HEK293 (cell line): ENCODE results near the gene KRT80.

Source experiments
- CTCF ChIA-PET: fragments of 350-600 bp; formaldehyde crosslinking; extraction: SDS; loops from one replicate; lab custom pipeline; 2021; ENCODE audit warnings: antibody characterized with exemption; lab: Yijun Ruan, JAX
- POLR2A ChIA-PET: fragments of 300-600 bp; formaldehyde crosslinking; extraction: SDS; loops from one replicate; lab custom pipeline; 2020; ENCODE audit warnings: antibody characterized with exemption, inconsistent platforms; lab: Yijun Ruan, JAX
- H3K27ac ChIP-seq: fragments of 200-500 bp; sonication (Bioruptor generic); 2 replicates; pipeline ENCODE4 v1.5.1; 2014; ENCODE audit warnings: low read depth, low read length, control low read depth, inconsistent platforms; ENCODE audit errors: extremely low read depth
- H3K36me3 ChIP-seq, 2 experiments: fragments of 200-500 bp in 1 of 2; sonication (Bioruptor generic) in 1 of 2; 1 replicate in 1 of 2; 2 replicates in 1 of 2; pipeline ENCODE4 v1.5.1; 2014 to 2017; ENCODE audit warnings: inconsistent platforms in 2 of 2, low read length in 2 of 2; ENCODE audit not compliant: control insufficient read depth in 2 of 2, insufficient read depth in 1 of 2
- H3K4me1 ChIP-seq: fragments of 200-500 bp; sonication (Bioruptor generic); 2 replicates; pipeline ENCODE4 v1.5.1; 2014; ENCODE audit warnings: mild to moderate bottlenecking, low read length, inconsistent platforms; ENCODE audit not compliant: control insufficient read depth, insufficient read depth
- H3K4me3 ChIP-seq: 2 replicates; pipeline ENCODE4 v1.5.1; 2011; ENCODE audit warnings: low read depth, mild to moderate bottlenecking, control low read depth, low read length, moderate library complexity
- H3K9me3 ChIP-seq: fragments of 200-500 bp; sonication (Bioruptor generic); 2 replicates; pipeline ENCODE4 v1.5.1; 2014; ENCODE audit warnings: low read depth, low read length, inconsistent platforms; ENCODE audit not compliant: control insufficient read depth, insufficient read depth
- EGR2 ChIP-seq: fragments of 450-650 bp; formaldehyde crosslinking; IDR thresholded peaks from 2 replicates; pipeline ENCODE4 v1.5.1; 2016; ENCODE audit warnings: low read depth, missing biosample characterization, missing genetic modification characterization
- GLI4 ChIP-seq: fragments of 450-650 bp; formaldehyde crosslinking; IDR thresholded peaks from 2 replicates; pipeline ENCODE4 v1.5.1; 2016; ENCODE audit warnings: missing biosample characterization, missing genetic modification characterization
- HOXD13 ChIP-seq: sonication (generic); formaldehyde crosslinking; IDR thresholded peaks from 2 replicates; pipeline ENCODE4 v1.8.0; 2022; ENCODE audit warnings: missing genetic modification reagents, borderline replicate concordance
- KLF7 ChIP-seq: fragments of 450-650 bp; formaldehyde crosslinking; IDR thresholded peaks from 2 replicates; pipeline ENCODE4 v1.5.1; 2016; ENCODE audit warnings: missing biosample characterization, missing genetic modification characterization, borderline replicate concordance
- SETDB1 ChIP-seq: IDR thresholded peaks from one replicate; pipeline ENCODE4 v1.6.1; 2017; ENCODE audit warnings: mild to moderate bottlenecking, low read length, moderate library complexity, mixed read lengths; ENCODE audit not compliant: insufficient read length
- SP2 ChIP-seq: fragments of 450-650 bp; formaldehyde crosslinking; IDR thresholded peaks from 2 replicates; pipeline ENCODE4 v1.5.1; 2016; ENCODE audit warnings: missing biosample characterization, missing genetic modification characterization
- SP3 ChIP-seq: fragments of 450-650 bp; formaldehyde crosslinking; IDR thresholded peaks from 2 replicates; pipeline ENCODE4 v1.5.1; 2016; ENCODE audit warnings: missing biosample characterization, missing genetic modification characterization
- ZIC2 ChIP-seq: fragments of 450-650 bp; formaldehyde crosslinking; IDR thresholded peaks from 2 replicates; pipeline ENCODE4 v1.5.1; 2016; ENCODE audit warnings: missing biosample characterization, missing genetic modification characterization
- ZNF112 ChIP-seq: fragments of 450-650 bp; formaldehyde crosslinking; IDR thresholded peaks from 2 replicates; pipeline ENCODE4 v1.5.0; 2017; ENCODE audit warnings: missing biosample characterization, missing genetic modification characterization
- ZNF114 ChIP-seq: fragments of 450-650 bp; formaldehyde crosslinking; IDR thresholded peaks from 2 replicates; pipeline ENCODE4 v1.5.0; 2017; ENCODE audit warnings: missing biosample characterization, missing genetic modification characterization
- ZNF133 ChIP-seq: fragments of 450-650 bp; formaldehyde crosslinking; IDR thresholded peaks from 2 replicates; pipeline ENCODE4 v1.5.1; 2016; ENCODE audit warnings: missing biosample characterization, missing genetic modification characterization
- ZNF266 ChIP-seq: fragments of 450-650 bp; formaldehyde crosslinking; IDR thresholded peaks from 2 replicates; pipeline ENCODE4 v1.5.1; 2016; ENCODE audit warnings: missing biosample characterization, missing genetic modification characterization, low read depth
- ZNF426 ChIP-seq: fragments of 450-650 bp; formaldehyde crosslinking; IDR thresholded peaks from 2 replicates; pipeline ENCODE4 v1.5.1; 2017; ENCODE audit warnings: missing biosample characterization, missing genetic modification characterization, mild to moderate bottlenecking, inconsistent platforms, moderate library complexity
- ZNF514 ChIP-seq: fragments of 450-650 bp; formaldehyde crosslinking; IDR thresholded peaks from 2 replicates; pipeline ENCODE4 v1.5.1; 2016; ENCODE audit warnings: missing biosample characterization, missing genetic modification characterization
- TF ChIP-seq, protein P1 (sequence below): fragments of 450-650 bp; formaldehyde crosslinking; IDR thresholded peaks from 2 replicates; pipeline ENCODE4 v1.5.1; 2017; ENCODE audit warnings: missing biosample characterization, missing genetic modification characterization
- TF ChIP-seq, protein P2 (sequence below): fragments of 450-650 bp; formaldehyde crosslinking; IDR thresholded peaks from 2 replicates; pipeline ENCODE4 v1.5.1; 2016; ENCODE audit warnings: missing biosample characterization, missing genetic modification characterization, borderline replicate concordance
- TF ChIP-seq, protein P3 (sequence below): fragments of 450-650 bp; formaldehyde crosslinking; IDR thresholded peaks from 2 replicates; pipeline ENCODE4 v1.5.1; 2016; ENCODE audit warnings: missing biosample characterization, missing genetic modification characterization
- TF ChIP-seq, protein P4 (sequence below): fragments of 450-650 bp; IDR thresholded peaks from 2 replicates; pipeline ENCODE4 v1.5.1; 2018; ENCODE audit warnings: missing biosample characterization, missing genetic modification characterization
- TF ChIP-seq, protein P5 (sequence below): fragments of 450-650 bp; formaldehyde crosslinking; IDR thresholded peaks from 2 replicates; pipeline ENCODE4 v1.5.1; 2016; ENCODE audit warnings: missing biosample characterization, missing genetic modification characterization

The KRT80 gene

DNA sequence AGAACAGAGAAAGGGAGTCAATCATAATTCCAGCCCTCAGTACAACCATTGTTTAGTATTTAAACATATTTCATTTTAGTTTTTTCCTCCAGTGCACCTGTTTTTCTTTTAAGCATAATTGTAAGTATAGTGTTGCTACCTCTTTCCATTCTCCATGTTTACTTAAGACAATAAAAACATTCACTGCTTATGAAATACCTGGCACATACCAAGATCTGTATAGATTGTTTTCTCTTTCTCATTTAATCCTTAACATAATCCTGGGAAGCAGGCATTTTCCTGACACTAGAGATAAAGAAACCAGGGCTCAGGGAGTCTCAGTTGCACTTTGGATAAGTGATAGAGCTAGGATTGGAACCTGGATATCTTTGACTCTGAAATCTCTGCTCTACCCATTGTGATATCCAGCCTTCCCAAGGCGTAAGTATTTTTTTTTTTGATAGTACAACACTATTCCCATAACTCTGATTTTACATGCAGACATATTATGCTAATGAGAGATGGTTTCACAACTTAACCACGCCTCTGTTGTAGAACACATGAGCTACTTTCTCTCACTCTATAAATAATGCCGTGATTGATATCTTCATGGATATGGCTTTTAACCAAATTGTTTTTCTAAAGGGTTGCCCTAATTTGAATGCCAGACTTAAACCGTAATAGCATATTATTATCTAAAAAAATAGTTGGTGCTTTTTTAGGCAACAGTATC, 29.4 kb upstream of the KRT80 start:
- H3K4me1 ChIP-seq: no peaks in the 10 kb centered on the region
- no peaks in the 10 kb centered on the region for H3K9me3 ChIP-seq
- H3K36me3 ChIP-seq: no peaks in the 10 kb centered on the region
- ChIA-PET POLR2A (interaction anchor here (1.0 kb wide), 1 partner anchor 658 kb away, joined by 3 read pairs; no protein-coding TSS in a partner anchor), CTCF (interaction anchor here (0.5 to 4.9 kb wide), 52 partner anchors 8 to 1664 kb away, joined by 3 to 60 read pairs (median 4); no protein-coding TSS in a partner anchor)
- no peak overlapping the region for H3K27ac ChIP-seq
- no peak overlapping the region for H3K4me3 ChIP-seq
- TF ChIP-seq ZNF114 (tag by site-specific recombination): no peak
- no peak for TF ChIP-seq ZNF514 (tag by site-specific recombination)
- TF ChIP-seq ZNF112 (tag by site-specific recombination): no peak
- TF ChIP-seq, protein P1, sequence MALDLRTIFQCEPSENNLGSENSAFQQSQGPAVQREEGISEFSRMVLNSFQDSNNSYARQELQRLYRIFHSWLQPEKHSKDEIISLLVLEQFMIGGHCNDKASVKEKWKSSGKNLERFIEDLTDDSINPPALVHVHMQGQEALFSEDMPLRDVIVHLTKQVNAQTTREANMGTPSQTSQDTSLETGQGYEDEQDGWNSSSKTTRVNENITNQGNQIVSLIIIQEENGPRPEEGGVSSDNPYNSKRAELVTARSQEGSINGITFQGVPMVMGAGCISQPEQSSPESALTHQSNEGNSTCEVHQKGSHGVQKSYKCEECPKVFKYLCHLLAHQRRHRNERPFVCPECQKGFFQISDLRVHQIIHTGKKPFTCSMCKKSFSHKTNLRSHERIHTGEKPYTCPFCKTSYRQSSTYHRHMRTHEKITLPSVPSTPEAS (tag by site-specific recombination): no peak
- TF ChIP-seq HOXD13 (CRISPR knock-in tag): no peak
- TF ChIP-seq ZNF426 (tag by site-specific recombination): no peak
- no peak for TF ChIP-seq SETDB1
- TF ChIP-seq SP2: no peak
- TF ChIP-seq ZNF133 (tag by site-specific recombination): no peak
- TF ChIP-seq, protein P2, sequence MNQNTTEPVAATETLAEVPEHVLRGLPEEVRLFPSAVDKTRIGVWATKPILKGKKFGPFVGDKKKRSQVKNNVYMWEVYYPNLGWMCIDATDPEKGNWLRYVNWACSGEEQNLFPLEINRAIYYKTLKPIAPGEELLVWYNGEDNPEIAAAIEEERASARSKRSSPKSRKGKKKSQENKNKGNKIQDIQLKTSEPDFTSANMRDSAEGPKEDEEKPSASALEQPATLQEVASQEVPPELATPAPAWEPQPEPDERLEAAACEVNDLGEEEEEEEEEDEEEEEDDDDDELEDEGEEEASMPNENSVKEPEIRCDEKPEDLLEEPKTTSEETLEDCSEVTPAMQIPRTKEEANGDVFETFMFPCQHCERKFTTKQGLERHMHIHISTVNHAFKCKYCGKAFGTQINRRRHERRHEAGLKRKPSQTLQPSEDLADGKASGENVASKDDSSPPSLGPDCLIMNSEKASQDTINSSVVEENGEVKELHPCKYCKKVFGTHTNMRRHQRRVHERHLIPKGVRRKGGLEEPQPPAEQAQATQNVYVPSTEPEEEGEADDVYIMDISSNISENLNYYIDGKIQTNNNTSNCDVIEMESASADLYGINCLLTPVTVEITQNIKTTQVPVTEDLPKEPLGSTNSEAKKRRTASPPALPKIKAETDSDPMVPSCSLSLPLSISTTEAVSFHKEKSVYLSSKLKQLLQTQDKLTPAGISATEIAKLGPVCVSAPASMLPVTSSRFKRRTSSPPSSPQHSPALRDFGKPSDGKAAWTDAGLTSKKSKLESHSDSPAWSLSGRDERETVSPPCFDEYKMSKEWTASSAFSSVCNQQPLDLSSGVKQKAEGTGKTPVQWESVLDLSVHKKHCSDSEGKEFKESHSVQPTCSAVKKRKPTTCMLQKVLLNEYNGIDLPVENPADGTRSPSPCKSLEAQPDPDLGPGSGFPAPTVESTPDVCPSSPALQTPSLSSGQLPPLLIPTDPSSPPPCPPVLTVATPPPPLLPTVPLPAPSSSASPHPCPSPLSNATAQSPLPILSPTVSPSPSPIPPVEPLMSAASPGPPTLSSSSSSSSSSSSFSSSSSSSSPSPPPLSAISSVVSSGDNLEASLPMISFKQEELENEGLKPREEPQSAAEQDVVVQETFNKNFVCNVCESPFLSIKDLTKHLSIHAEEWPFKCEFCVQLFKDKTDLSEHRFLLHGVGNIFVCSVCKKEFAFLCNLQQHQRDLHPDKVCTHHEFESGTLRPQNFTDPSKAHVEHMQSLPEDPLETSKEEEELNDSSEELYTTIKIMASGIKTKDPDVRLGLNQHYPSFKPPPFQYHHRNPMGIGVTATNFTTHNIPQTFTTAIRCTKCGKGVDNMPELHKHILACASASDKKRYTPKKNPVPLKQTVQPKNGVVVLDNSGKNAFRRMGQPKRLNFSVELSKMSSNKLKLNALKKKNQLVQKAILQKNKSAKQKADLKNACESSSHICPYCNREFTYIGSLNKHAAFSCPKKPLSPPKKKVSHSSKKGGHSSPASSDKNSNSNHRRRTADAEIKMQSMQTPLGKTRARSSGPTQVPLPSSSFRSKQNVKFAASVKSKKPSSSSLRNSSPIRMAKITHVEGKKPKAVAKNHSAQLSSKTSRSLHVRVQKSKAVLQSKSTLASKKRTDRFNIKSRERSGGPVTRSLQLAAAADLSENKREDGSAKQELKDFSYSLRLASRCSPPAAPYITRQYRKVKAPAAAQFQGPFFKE (tag by site-specific recombination): no peak
- TF ChIP-seq ZNF266 (tag by site-specific recombination): no peak
- no peak for TF ChIP-seq ZIC2 (tag by site-specific recombination)
- TF ChIP-seq KLF7: no peak
- no peak for TF ChIP-seq EGR2
- TF ChIP-seq, protein P3, sequence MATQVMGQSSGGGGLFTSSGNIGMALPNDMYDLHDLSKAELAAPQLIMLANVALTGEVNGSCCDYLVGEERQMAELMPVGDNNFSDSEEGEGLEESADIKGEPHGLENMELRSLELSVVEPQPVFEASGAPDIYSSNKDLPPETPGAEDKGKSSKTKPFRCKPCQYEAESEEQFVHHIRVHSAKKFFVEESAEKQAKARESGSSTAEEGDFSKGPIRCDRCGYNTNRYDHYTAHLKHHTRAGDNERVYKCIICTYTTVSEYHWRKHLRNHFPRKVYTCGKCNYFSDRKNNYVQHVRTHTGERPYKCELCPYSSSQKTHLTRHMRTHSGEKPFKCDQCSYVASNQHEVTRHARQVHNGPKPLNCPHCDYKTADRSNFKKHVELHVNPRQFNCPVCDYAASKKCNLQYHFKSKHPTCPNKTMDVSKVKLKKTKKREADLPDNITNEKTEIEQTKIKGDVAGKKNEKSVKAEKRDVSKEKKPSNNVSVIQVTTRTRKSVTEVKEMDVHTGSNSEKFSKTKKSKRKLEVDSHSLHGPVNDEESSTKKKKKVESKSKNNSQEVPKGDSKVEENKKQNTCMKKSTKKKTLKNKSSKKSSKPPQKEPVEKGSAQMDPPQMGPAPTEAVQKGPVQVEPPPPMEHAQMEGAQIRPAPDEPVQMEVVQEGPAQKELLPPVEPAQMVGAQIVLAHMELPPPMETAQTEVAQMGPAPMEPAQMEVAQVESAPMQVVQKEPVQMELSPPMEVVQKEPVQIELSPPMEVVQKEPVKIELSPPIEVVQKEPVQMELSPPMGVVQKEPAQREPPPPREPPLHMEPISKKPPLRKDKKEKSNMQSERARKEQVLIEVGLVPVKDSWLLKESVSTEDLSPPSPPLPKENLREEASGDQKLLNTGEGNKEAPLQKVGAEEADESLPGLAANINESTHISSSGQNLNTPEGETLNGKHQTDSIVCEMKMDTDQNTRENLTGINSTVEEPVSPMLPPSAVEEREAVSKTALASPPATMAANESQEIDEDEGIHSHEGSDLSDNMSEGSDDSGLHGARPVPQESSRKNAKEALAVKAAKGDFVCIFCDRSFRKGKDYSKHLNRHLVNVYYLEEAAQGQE (tag by site-specific recombination): no peak
- no peak for TF ChIP-seq SP3 (tag by site-specific recombination)
- TF ChIP-seq, protein P4, sequence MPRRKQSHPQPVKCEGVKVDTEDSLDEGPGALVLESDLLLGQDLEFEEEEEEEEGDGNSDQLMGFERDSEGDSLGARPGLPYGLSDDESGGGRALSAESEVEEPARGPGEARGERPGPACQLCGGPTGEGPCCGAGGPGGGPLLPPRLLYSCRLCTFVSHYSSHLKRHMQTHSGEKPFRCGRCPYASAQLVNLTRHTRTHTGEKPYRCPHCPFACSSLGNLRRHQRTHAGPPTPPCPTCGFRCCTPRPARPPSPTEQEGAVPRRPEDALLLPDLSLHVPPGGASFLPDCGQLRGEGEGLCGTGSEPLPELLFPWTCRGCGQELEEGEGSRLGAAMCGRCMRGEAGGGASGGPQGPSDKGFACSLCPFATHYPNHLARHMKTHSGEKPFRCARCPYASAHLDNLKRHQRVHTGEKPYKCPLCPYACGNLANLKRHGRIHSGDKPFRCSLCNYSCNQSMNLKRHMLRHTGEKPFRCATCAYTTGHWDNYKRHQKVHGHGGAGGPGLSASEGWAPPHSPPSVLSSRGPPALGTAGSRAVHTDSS: no peak
- TF ChIP-seq, protein P5, sequence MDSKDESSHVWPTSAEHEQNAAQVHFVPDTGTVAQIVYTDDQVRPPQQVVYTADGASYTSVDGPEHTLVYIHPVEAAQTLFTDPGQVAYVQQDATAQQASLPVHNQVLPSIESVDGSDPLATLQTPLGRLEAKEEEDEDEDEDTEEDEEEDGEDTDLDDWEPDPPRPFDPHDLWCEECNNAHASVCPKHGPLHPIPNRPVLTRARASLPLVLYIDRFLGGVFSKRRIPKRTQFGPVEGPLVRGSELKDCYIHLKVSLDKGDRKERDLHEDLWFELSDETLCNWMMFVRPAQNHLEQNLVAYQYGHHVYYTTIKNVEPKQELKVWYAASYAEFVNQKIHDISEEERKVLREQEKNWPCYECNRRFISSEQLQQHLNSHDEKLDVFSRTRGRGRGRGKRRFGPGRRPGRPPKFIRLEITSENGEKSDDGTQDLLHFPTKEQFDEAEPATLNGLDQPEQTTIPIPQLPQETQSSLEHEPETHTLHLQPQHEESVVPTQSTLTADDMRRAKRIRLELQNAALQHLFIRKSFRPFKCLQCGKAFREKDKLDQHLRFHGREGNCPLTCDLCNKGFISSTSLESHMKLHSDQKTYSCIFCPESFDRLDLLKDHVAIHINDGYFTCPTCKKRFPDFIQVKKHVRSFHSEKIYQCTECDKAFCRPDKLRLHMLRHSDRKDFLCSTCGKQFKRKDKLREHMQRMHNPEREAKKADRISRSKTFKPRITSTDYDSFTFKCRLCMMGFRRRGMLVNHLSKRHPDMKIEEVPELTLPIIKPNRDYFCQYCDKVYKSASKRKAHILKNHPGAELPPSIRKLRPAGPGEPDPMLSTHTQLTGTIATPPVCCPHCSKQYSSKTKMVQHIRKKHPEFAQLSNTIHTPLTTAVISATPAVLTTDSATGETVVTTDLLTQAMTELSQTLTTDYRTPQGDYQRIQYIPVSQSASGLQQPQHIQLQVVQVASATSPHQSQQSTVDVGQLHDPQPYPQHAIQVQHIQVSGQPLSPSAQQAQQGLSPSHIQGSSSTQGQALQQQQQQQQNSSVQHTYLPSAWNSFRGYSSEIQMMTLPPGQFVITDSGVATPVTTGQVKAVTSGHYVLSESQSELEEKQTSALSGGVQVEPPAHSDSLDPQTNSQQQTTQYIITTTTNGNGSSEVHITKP (tag by site-specific recombination): no peak
- no peak for TF ChIP-seq GLI4 (tag by site-specific recombination)
